HepG2 (cell line): ENCODE measurements around the gene GUCY2D. TPM values are rescaled to one million over a fixed set of nuclear protein-coding genes. Genes with fewer than 3 reads are reported as not detected.
A peak's percentile ranks its signal among the peaks of the same experiment; 100 is the strongest.

Experiments used
- ATAC-seq: fragments of 200-7000 bp; cut with Tn5 transposase; 3 replicates; pipeline ENCODE4 v1.9.1; 2020; ENCODE audit warnings: mild to moderate bottlenecking, moderate library complexity
- BruUV-seq: library from RNA; stranded (reverse); fragments of 400-500 nt; replicated peaks from 2 replicates; lab custom pipeline; 2021; lab: Mats Ljungman, UMichigan
- CTCF ChIA-PET: fragments of 300-600 bp; formaldehyde crosslinking; extraction: SDS; loops from one replicate; lab custom pipeline; 2021; ENCODE audit warnings: low total read pairs, inconsistent platforms, low intra/inter-chr PET ratio; lab: Yijun Ruan, JAX
- POLR2A ChIA-PET: fragments of 350-600 bp; sonication (Branson Sonifier 250); formaldehyde crosslinking; loops from one replicate; lab custom pipeline; 2020; ENCODE audit warnings: antibody characterized with exemption, inconsistent platforms; lab: Yijun Ruan, JAX
- DNase-seq: peaks from one replicate; pipeline ENCODE4 v3.0.0-alpha.2; 2015; ENCODE audit warnings: low spot score
- FAIRE-seq: peaks from 3 replicates; lab custom pipeline; 2011; peaks lifted over from hg19 to GRCh38; lab: Jason Lieb, UNC
- H2AFZ ChIP-seq: one replicate; pipeline ENCODE4 v1.6.1; 2011; ENCODE audit warnings: low read length, inconsistent platforms
- H3K27ac ChIP-seq: fragments of 300-600 bp; 3 replicates; pipeline ENCODE4 v1.8.0; 2011; ENCODE audit warnings: mixed run types, mild to moderate bottlenecking, mixed read lengths, low read length, inconsistent platforms; ENCODE audit not compliant: insufficient read depth; ENCODE audit errors: extremely low read length
- H3K27me3 ChIP-seq, 2 experiments: fragments of 200-600 bp in 1 of 2; 2 replicates in 1 of 2; 3 replicates in 1 of 2; pipeline versions ENCODE4 v1.6.0 to v1.8.0; 2011; ENCODE audit warnings: low read length in 2 of 2, mild to moderate bottlenecking in 2 of 2, moderate library complexity in 2 of 2, inconsistent platforms in 1 of 2; ENCODE audit not compliant: insufficient read depth in 2 of 2, control insufficient read depth in 1 of 2
- H3K36me3 ChIP-seq, 2 experiments: fragments of 200-600 bp in 1 of 2; replicated peaks in 1 of 2; 2 replicates in 1 of 2; 3 replicates in 1 of 2; pipeline versions ENCODE4 v1.5.1 to v1.8.0; 2011; ENCODE audit warnings: low read length in 2 of 2, inconsistent platforms in 1 of 2; ENCODE audit not compliant: insufficient read depth in 2 of 2, control insufficient read depth in 1 of 2
- H3K4me1 ChIP-seq: 2 replicates; pipeline ENCODE4 v1.5.1; 2012; ENCODE audit warnings: low read length, inconsistent platforms; ENCODE audit not compliant: insufficient read depth
- H3K4me2 ChIP-seq: 2 replicates; pipeline ENCODE4 v1.6.0; 2011; ENCODE audit warnings: low read depth, low read length, inconsistent platforms
- H3K4me3 ChIP-seq, 3 experiments: fragments of 200-600 bp in 1 of 3; sonication (generic), shearing (Covaris generic) in 1 of 3; replicated peaks in 1 of 3; 2 replicates each; pipeline ENCODE4 v1.5.1; 2011 to 2016; ENCODE audit warnings: low read length in 3 of 3, inconsistent platforms in 2 of 3, low read depth in 2 of 3, mild to moderate bottlenecking in 2 of 3, control low read depth in 1 of 3, mixed read lengths in 1 of 3; ENCODE audit not compliant: insufficient read depth in 1 of 3
- H3K79me2 ChIP-seq: one replicate; pipeline ENCODE4 v1.6.1; 2011; ENCODE audit warnings: low read length, inconsistent platforms; ENCODE audit not compliant: insufficient read depth
- H3K9ac ChIP-seq: 2 replicates; pipeline ENCODE4 v1.6.0; 2011; ENCODE audit warnings: mild to moderate bottlenecking, low read depth, low read length, inconsistent platforms; ENCODE audit not compliant: insufficient read depth
- H3K9me3 ChIP-seq: 2 replicates; pipeline ENCODE4 v1.5.1; 2012; ENCODE audit warnings: mild to moderate bottlenecking, low read length
- H4K20me1 ChIP-seq: 2 replicates; pipeline ENCODE4 v1.6.0; 2011; ENCODE audit warnings: inconsistent platforms, mild to moderate bottlenecking, low read length, moderate library complexity; ENCODE audit not compliant: insufficient read depth
- CREB1 ChIP-seq, 2 experiments: fragments of 450-650 bp in 1 of 2; IDR thresholded peaks; 2 replicates each; pipeline ENCODE4 v1.6.1; 2016 to 2017; ENCODE audit warnings: control low read depth in 1 of 2, mild to moderate bottlenecking in 1 of 2, missing compliant biosample characterization in 1 of 2, missing genetic modification characterization in 1 of 2
- HMGA1 ChIP-seq: sonication (generic); formaldehyde crosslinking; conservative IDR thresholded peaks from 2 replicates; pipeline ENCODE4 v1.4.0; 2020; ENCODE audit warnings: missing genetic modification reagents
- MLXIP ChIP-seq: sonication (generic); formaldehyde crosslinking; IDR thresholded peaks from 2 replicates; pipeline ENCODE4 v1.9.0; 2021; ENCODE audit warnings: missing genetic modification reagents, borderline replicate concordance
- NFRKB ChIP-seq: fragments of 450-650 bp; IDR thresholded peaks from 2 replicates; pipeline ENCODE4 v1.6.1; 2017
- PHF5A ChIP-seq: IDR thresholded peaks from one replicate; pipeline ENCODE4 v1.6.1; 2018; ENCODE audit warnings: low read depth, missing genetic modification reagents; ENCODE audit not compliant: unreplicated experiment
- SETDB1 ChIP-seq: sonication (generic); formaldehyde crosslinking; IDR thresholded peaks from 2 replicates; pipeline ENCODE4 v1.5.1; 2020; ENCODE audit warnings: missing genetic modification reagents, mild to moderate bottlenecking, borderline replicate concordance
- TBP ChIP-seq: sonication (generic); formaldehyde crosslinking; IDR thresholded peaks from 2 replicates; pipeline ENCODE4 v1.5.0; 2020; ENCODE audit warnings: missing genetic modification reagents
- ZNF770 ChIP-seq: sonication (generic); formaldehyde crosslinking; IDR thresholded peaks from 2 replicates; pipeline ENCODE4 v1.5.0; 2020; ENCODE audit warnings: mild to moderate bottlenecking, missing genetic modification reagents
- ZNF891 ChIP-seq: sonication (generic); formaldehyde crosslinking; IDR thresholded peaks from 2 replicates; pipeline ENCODE4 v1.5.0; 2020; ENCODE audit warnings: mild to moderate bottlenecking, missing genetic modification reagents
- WGBS: methylation state at CpG from one replicate; pipeline ENCODE4 v1.1.6; 2017; ENCODE audit warnings: low lambda C conversion rate; 5-methylcytosine and 5-hydroxymethylcytosine counted together
- in situ Hi-C: cut with HindIII; loops from 2 replicates; pipeline ENCODE4 v1.10.0; 2017; ENCODE audit warnings: low pct_unique_long_range_greater_than_20kb; ENCODE audit not compliant: extremely low pct_ligation_motif_present
- intact Hi-C: fragments of 100-400 bp; cut with micrococcal nuclease; formaldehyde crosslinking; loops from one replicate; pipeline ENCODE4 v1.10.0; 2022; ENCODE audit not compliant: unreplicated experiment
- polyA plus RNA-seq, 8 experiments: library from polyadenylated mRNA; depleted of rRNA in 3 of 8; stranded (reverse) in 7 of 8; unstranded in 1 of 8; fragments of >200 nt; fragmentation: Illumina TruSeq in 4 of 8; extraction: Trizol in 4 of 8; gene quantifications; 2 replicates each; pipeline versions ENCODE4 v1.2.1 to v1.2.3, GENCODE V29; 2011 to 2016; ENCODE audit warnings: low read depth in 4 of 8, missing spikeins in 1 of 8, mixed read lengths in 1 of 8; ENCODE audit not compliant: insufficient read depth in 1 of 8
- total RNA-seq, 5 experiments: library from RNA; depleted of rRNA; stranded (reverse); fragments of >200 nt; fragmentation: Illumina TruSeq; extraction: Trizol; gene quantifications; 2 replicates each; pipeline ENCODE4 v1.2.3, GENCODE V29; 2016; ENCODE audit warnings: low read depth in 1 of 5
- TF ChIP-seq, protein P1 (sequence below): IDR thresholded peaks from 2 replicates; pipeline ENCODE4 v1.6.1; 2016; ENCODE audit warnings: mild to moderate bottlenecking

GUCY2D gene
- total and polyA plus RNA-seq, 2 of the 13 experiments (the other 11 are each of a cell fraction or from before 2014, with no cell fraction given), result not detected

DNA sequence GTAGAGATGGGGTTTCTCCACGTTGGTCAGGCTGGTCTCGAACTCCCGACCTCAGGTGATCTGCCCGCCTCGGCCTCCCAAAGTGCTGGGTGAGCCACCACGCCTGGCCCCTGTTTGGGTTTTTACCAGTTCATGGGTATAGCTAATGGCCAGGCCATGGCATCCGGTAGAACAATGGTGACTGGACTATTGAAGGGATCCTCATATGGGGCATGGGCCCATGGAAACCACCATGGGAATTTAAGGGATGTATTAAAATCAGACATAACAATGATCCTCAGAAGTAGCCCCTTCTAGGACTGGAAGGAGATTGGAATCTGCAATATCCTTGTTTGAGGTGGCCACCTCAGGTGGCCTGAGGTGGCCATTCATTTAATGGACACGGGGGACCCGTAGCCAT is 17.5 kb upstream of the GUCY2D start:
- Histone ChIP-seq H4K20me1 (no peaks in the 10 kb centered on the region), H3K9me3 (no peaks in the 10 kb centered on the region), H2AFZ (no peak overlapping the region), H3K27me3 (peaks cover 3 to 26% of the 10 kb centered on the region in 2 experiments), H3K36me3 (no peaks in the 10 kb centered on the region), H3K27ac (no peak overlapping the region), H3K79me2 (no peaks in the 10 kb centered on the region), H3K4me1 (peaks cover 11% of the 10 kb centered on the region)
- intact Hi-C loops, result loop anchor here (1.0 to 5.0 kb wide), 3 partner anchors 53 to 123 kb away; partner anchors contain the start of genes CNTROB and TRAPPC1
- ATAC-seq, result no peak
- BruUV-seq, result no TSS peak
- POLR2A ChIA-PET, result no interaction called here
- no peak for DNase-seq
- TF ChIP-seq MLXIP (CRISPR knock-in tag), result no peak
- TF ChIP-seq, all 625 proteins: peak for 0
- FAIRE-seq, result no peak
- Histone ChIP-seq H3K4me3 (no peak overlapping the region), H3K9ac (no peak overlapping the region), H3K4me2 (no peak overlapping the region)
- 17% methylated on average over 9 of the region's 9 CpGs for WGBS
- CTCF ChIA-PET, result no interaction called here
- in situ Hi-C loops, result loop anchor here (5.0 kb wide), 1 partner anchor 73 kb away; no protein-coding TSS in a partner anchor

- H3K36me3 ChIP-seq, result no peaks in the 10 kb centered on the region
- H4K20me1 ChIP-seq, result no peaks in the 10 kb centered on the region
- H3K4me1 ChIP-seq, result peaks cover 11% of the 10 kb centered on the region
- H3K27me3 ChIP-seq, result peaks cover 3 to 26% of the 10 kb centered on the region in 2 experiments
- ATAC-seq (no peak), DNase-seq (no peak), FAIRE-seq (no peak)
- ChIA-PET POLR2A (no interaction called here), CTCF (no interaction called here)
- no peak overlapping the region for H2AFZ ChIP-seq
- no peak overlapping the region for H3K27ac ChIP-seq
- H3K9me3 ChIP-seq, result no peaks in the 10 kb centered on the region
- H3K4me2 ChIP-seq, result no peak overlapping the region
- in situ Hi-C loops (loop anchor here (5.0 kb wide), 1 partner anchor 75 kb away; no protein-coding TSS in a partner anchor), intact Hi-C loops (loop anchor here (5.0 kb wide), 2 partner anchors 55 to 125 kb away; partner anchors contain the start of genes CNTROB and TRAPPC1)
- no TSS peak for BruUV-seq
- no peak overlapping the region for H3K9ac ChIP-seq
- WGBS, result 35% methylated on average over 12 of the region's 12 CpGs
- H3K79me2 ChIP-seq, result no peaks in the 10 kb centered on the region
- no peak overlapping the region for H3K4me3 ChIP-seq
- TF ChIP-seq SETDB1 (CRISPR knock-in tag), result no peak
- TF ChIP-seq TBP (CRISPR knock-in tag), result no peak
- peak; percentile 97 for TF ChIP-seq CREB1 (IDR thresholded peaks at IDR 0.05)
- TF ChIP-seq CREB1 (CRISPR knock-in tag; IDR thresholded peaks at IDR 0.05), result no peak
- no peak for TF ChIP-seq ZNF770 (CRISPR knock-in tag)
- TF ChIP-seq, protein P1, sequence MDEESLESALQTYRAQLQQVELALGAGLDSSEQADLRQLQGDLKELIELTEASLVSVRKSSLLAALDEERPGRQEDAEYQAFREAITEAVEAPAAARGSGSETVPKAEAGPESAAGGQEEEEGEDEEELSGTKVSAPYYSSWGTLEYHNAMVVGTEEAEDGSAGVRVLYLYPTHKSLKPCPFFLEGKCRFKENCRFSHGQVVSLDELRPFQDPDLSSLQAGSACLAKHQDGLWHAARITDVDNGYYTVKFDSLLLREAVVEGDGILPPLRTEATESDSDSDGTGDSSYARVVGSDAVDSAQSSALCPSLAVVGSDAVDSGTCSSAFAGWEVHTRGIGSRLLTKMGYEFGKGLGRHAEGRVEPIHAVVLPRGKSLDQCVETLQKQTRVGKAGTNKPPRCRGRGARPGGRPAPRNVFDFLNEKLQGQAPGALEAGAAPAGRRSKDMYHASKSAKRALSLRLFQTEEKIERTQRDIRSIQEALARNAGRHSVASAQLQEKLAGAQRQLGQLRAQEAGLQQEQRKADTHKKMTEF (CRISPR knock-in tag), result no peak
- no peak for TF ChIP-seq PHF5A
- TF ChIP-seq NFRKB, result no peak
- no peak for TF ChIP-seq ZNF891 (CRISPR knock-in tag)
- no peak for TF ChIP-seq HMGA1
Observed at GRCh38 chr17:7987112-7987893, 15.1 kb upstream of the GUCY2D start.
